A673 (cell line): ENCODE measurements around the gene CYP27C1. TPM values are rescaled to one million over a fixed set of nuclear protein-coding genes. Genes with fewer than 3 reads are reported as not detected.
A peak's percentile ranks its signal among the peaks of the same experiment; 100 is the strongest.
"Not testable (repeated sequence)": the region's sequence is repeated elsewhere in the genome, so short reads cannot be mapped to it uniquely, and the experiment has no call there.

Source experiments
- BruUV-seq: library from RNA; stranded (reverse); fragments of 400-500 nt; replicated peaks from 2 replicates; lab custom pipeline; 2021; lab: Mats Ljungman, UMichigan
- CTCF ChIA-PET: fragments of 300-600 bp; sonication (Branson Sonifier 250); formaldehyde crosslinking; loops from one replicate; lab custom pipeline; 2022; ENCODE audit warnings: antibody characterized with exemption; lab: Charles Lee
- POLR2A ChIA-PET: fragments of 300-600 bp; sonication (Branson Sonifier 250); formaldehyde crosslinking; loops from one replicate; lab custom pipeline; 2022; ENCODE audit warnings: antibody characterized with exemption; ENCODE audit not compliant: low non-redundant PET; lab: Charles Lee
- DNase-seq: peaks from one replicate; pipeline ENCODE4 v3.0.0-alpha.2; 2015; ENCODE audit warnings: low spot score
- H3K27ac ChIP-seq: fragments of 200-600 bp; sonication (generic); 2 replicates; pipeline ENCODE4 v1.5.1; 2016; ENCODE audit warnings: mixed run types, low read depth, mild to moderate bottlenecking, mixed read lengths, antibody characterized with exemption, low read length; ENCODE audit not compliant: poor library complexity, severe bottlenecking
- H3K27me3 ChIP-seq: fragments of 200-600 bp; sonication (generic); replicated peaks from 2 replicates; pipeline ENCODE4 v1.6.1; 2017; ENCODE audit warnings: mixed run types, low read depth, mild to moderate bottlenecking, mixed read lengths, antibody characterized with exemption, low read length; ENCODE audit not compliant: insufficient read depth, poor library complexity
- H3K36me3 ChIP-seq: fragments of 200-600 bp; sonication (generic); 2 replicates; pipeline ENCODE4 v1.6.1; 2016; ENCODE audit warnings: mixed run types, mild to moderate bottlenecking, mixed read lengths, antibody characterized with exemption, low read length; ENCODE audit not compliant: insufficient read depth, poor library complexity, severe bottlenecking
- H3K4me1 ChIP-seq: fragments of 200-600 bp; sonication (generic); 2 replicates; pipeline ENCODE4 v1.6.1; 2017; ENCODE audit warnings: mixed run types, mild to moderate bottlenecking, mixed read lengths, antibody characterized with exemption, low read length; ENCODE audit not compliant: insufficient read depth, poor library complexity, severe bottlenecking
- H3K4me3 ChIP-seq: fragments of 200-600 bp; sonication (generic); 2 replicates; pipeline ENCODE4 v1.5.1; 2016; ENCODE audit warnings: low read depth, mixed run types, mild to moderate bottlenecking, mixed read lengths, low read length; ENCODE audit not compliant: poor library complexity, severe bottlenecking
- H3K9me3 ChIP-seq: fragments of 200-600 bp; sonication (generic); 2 replicates; pipeline ENCODE4 v1.6.1; 2016; ENCODE audit warnings: mixed run types, low read depth, mild to moderate bottlenecking, mixed read lengths, antibody characterized with exemption, low read length; ENCODE audit not compliant: poor library complexity, severe bottlenecking
- EZH2 ChIP-seq: fragments of 200-600 bp; sonication (generic); IDR thresholded peaks from 2 replicates; pipeline ENCODE4 v1.6.1; 2017; ENCODE audit warnings: borderline replicate concordance, low read depth, mild to moderate bottlenecking, mixed read lengths, antibody characterized with exemption, low read length; ENCODE audit not compliant: poor library complexity, severe bottlenecking
- intact Hi-C: fragments of 100-400 bp; cut with micrococcal nuclease; formaldehyde crosslinking; loops from one replicate; pipeline ENCODE4 v1.10.0; 2022; ENCODE audit not compliant: unreplicated experiment
- total RNA-seq: library from RNA; stranded (reverse); gene quantifications from 2 replicates; pipeline ENCODE4 v1.2.3, GENCODE V29; 2021
- TF ChIP-seq, protein P1 (sequence below): fragments of 300-800, 200-600 bp; sonication (generic); conservative IDR thresholded peaks from 2 replicates; pipeline ENCODE4 v1.5.1; 2017; ENCODE audit warnings: low read depth, mild to moderate bottlenecking, antibody characterized with exemption, low read length, moderate library complexity, mixed read lengths

Gene CYP27C1
- total RNA-seq, 1 experiment from 2014 or later: 4.2 TPM

GRCh38 chr2:127255146-127255545, 35.0 kb upstream of the CYP27C1 start:
- ChIA-PET POLR2A (no interaction called here), CTCF (no interaction called here)
- Histone ChIP-seq H3K27ac (no peak overlapping the region), H3K9me3 (no peaks in the 10 kb centered on the region), H3K4me1 (no peaks in the 10 kb centered on the region), H3K27me3 (no peaks in the 10 kb centered on the region), H3K36me3 (peaks cover 34% of the 10 kb centered on the region), H3K4me3 (no peak overlapping the region)
- no TSS peak for BruUV-seq
- TF ChIP-seq, protein P1, sequence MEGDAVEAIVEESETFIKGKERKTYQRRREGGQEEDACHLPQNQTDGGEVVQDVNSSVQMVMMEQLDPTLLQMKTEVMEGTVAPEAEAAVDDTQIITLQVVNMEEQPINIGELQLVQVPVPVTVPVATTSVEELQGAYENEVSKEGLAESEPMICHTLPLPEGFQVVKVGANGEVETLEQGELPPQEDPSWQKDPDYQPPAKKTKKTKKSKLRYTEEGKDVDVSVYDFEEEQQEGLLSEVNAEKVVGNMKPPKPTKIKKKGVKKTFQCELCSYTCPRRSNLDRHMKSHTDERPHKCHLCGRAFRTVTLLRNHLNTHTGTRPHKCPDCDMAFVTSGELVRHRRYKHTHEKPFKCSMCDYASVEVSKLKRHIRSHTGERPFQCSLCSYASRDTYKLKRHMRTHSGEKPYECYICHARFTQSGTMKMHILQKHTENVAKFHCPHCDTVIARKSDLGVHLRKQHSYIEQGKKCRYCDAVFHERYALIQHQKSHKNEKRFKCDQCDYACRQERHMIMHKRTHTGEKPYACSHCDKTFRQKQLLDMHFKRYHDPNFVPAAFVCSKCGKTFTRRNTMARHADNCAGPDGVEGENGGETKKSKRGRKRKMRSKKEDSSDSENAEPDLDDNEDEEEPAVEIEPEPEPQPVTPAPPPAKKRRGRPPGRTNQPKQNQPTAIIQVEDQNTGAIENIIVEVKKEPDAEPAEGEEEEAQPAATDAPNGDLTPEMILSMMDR: no peak
- TF ChIP-seq EZH2: no peak
- DNase-seq: peak; percentile 17
- intact Hi-C loops: no loop called here

DNA sequence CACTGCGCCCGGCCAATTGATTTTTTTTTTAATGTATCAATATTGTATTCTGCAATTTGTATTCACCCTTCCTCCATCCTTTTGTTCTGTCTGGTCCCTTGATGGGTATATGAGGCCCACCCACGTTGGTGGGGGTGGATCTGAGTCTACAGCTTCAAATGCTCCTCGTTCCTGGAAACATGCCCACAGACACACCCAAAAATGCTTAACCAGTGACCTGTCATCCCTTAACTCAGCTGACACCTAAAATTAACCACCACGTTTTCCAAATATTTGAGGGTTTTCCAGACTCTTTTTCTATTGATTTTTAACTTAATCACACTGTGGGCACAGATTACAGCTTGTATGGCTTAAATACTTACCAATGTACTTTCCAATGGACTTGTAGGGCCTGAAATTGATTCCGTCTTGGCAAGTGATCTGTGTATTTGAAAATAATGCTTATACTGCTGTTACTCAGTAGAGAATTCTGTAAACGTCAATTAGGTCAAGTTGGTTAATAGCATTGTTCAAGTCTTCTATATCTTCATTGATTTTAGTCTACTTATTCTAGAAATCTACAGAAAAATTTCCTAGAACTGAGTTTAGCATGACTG, 34.4 kb upstream of the CYP27C1 start:
- no peak overlapping the region for H3K27ac ChIP-seq
- no peaks in the 10 kb centered on the region for H3K4me1 ChIP-seq
- peaks cover 28% of the 10 kb centered on the region for H3K36me3 ChIP-seq
- H3K9me3 ChIP-seq: no peaks in the 10 kb centered on the region
- BruUV-seq: no TSS peak
- no peak for TF ChIP-seq EZH2
- TF ChIP-seq, protein P1: no peak
- ChIA-PET CTCF (no interaction called here), POLR2A (no interaction called here)
- intact Hi-C loops: no loop called here
- no peak for DNase-seq
- H3K27me3 ChIP-seq: no peaks in the 10 kb centered on the region
- no peak overlapping the region for H3K4me3 ChIP-seq

DNA sequence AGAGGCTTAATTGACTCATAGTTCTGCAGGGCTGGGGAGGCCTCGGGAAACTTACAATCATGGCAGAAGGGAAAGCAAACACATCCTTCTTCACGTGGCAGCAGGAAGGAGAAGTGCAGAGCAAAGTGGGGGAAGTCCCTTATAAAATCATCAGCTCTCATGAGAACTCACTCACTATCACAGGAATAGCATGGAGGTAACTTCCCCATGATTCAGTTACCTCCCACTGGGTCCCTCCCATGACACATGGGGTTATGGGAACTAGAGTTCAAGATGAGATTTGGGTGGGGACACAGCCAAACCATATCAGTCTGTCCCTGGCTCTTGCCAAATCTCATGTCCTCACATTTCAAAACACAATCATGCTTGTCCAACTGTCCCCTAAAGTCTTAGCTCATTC, 21.1 kb upstream of the CYP27C1 start:
- H3K27me3 ChIP-seq, H3K4me3 ChIP-seq, CTCF ChIA-PET, H3K9me3 ChIP-seq, DNase-seq, intact Hi-C loops, H3K27ac ChIP-seq, BruUV-seq, H3K36me3 ChIP-seq, POLR2A ChIA-PET, H3K4me1 ChIP-seq: not testable (repeated sequence)

- Histone ChIP-seq H3K9me3 (peaks cover 4% of the 10 kb centered on the region), H3K36me3 (no peaks in the 10 kb centered on the region), H3K27me3 (no peaks in the 10 kb centered on the region), H3K4me3 (no peak overlapping the region), H3K27ac (no peak overlapping the region), H3K4me1 (no peaks in the 10 kb centered on the region)
- no peak for DNase-seq
- CTCF ChIA-PET: no interaction called here
- no peak for TF ChIP-seq EZH2
- TF ChIP-seq, protein P1: no peak
- intact Hi-C loops: no loop called here
- no TSS peak for BruUV-seq
- POLR2A ChIA-PET: no interaction called here
Measured at GRCh38 chr2:127239395-127239794, 19.3 kb upstream of the CYP27C1 start.

GRCh38 chr2:127237768-127238167, 17.7 kb upstream of the CYP27C1 start:
- BruUV-seq, H3K36me3 ChIP-seq, H3K4me3 ChIP-seq, H3K27me3 ChIP-seq, POLR2A ChIA-PET, H3K9me3 ChIP-seq, H3K4me1 ChIP-seq, intact Hi-C loops, H3K27ac ChIP-seq, DNase-seq: not testable (repeated sequence)
- CTCF ChIA-PET: interaction anchor here (0.6 kb wide), 1 partner anchor 57 kb away, joined by 3 read pairs; no protein-coding TSS in a partner anchor
